GM18526 (cell line): ENCODE measurements around the gene SOBP.

Experiments
- POLR2A ChIP-seq: IDR thresholded peaks from 3 replicates; pipeline ENCODE4 v1.6.1; 2011; ENCODE audit not compliant: insufficient read length; ENCODE audit errors: extremely low read depth

The SOBP gene

GRCh38 chr6:107624050-107624449 lies 134.1 kb downstream of the SOBP start:
- TF ChIP-seq POLR2A = no peak

- no peak for TF ChIP-seq POLR2A
Measured at GRCh38 chr6:107624541-107624940, 134.6 kb downstream of the SOBP start.

GRCh38 chr6:107625264-107625663 lies 135.3 kb downstream of the SOBP start:
- TF ChIP-seq POLR2A = no peak

- TF ChIP-seq POLR2A = no peak
Measured at GRCh38 chr6:107626645-107627044, 136.7 kb downstream of the SOBP start.

- TF ChIP-seq POLR2A = no peak
Measured at GRCh38 chr6:107627969-107628368, 138.1 kb downstream of the SOBP start.

GRCh38 chr6:107628878-107629277 lies 139.0 kb downstream of the SOBP start:
- TF ChIP-seq POLR2A = no peak

- no peak for TF ChIP-seq POLR2A
Measured at GRCh38 chr6:107629548-107630129, 139.7 kb downstream of the SOBP start.

- no peak for TF ChIP-seq POLR2A
Measured at GRCh38 chr6:107630348-107630977, 140.5 kb downstream of the SOBP start.

- TF ChIP-seq POLR2A = no peak
Measured at GRCh38 chr6:107632381-107633136, 142.6 kb downstream of the SOBP start.

GRCh38 chr6:107633680-107634323 lies 143.9 kb downstream of the SOBP start:
- TF ChIP-seq POLR2A = no peak

GRCh38 chr6:107634324-107635056 lies 144.6 kb downstream of the SOBP start:
- no peak for TF ChIP-seq POLR2A

GRCh38 chr6:107635057-107635515 lies 145.2 kb downstream of the SOBP start:
- TF ChIP-seq POLR2A = no peak

- no peak for TF ChIP-seq POLR2A
Measured at GRCh38 chr6:107636486-107636885, 146.6 kb downstream of the SOBP start.

GRCh38 chr6:107637316-107638315 lies 147.7 kb downstream of the SOBP start:
- TF ChIP-seq POLR2A = no peak
